GM21576 (cell line): Measurements from ENCODE around the gene GDNF.
"Not testable (repeated sequence)": the region's sequence is repeated elsewhere in the genome, so short reads cannot be mapped to it uniquely, and the experiment has no call there.

Experiments used
- ATAC-seq: cut with Tn5 transposase; IDR thresholded peaks from one replicate; pipeline ENCODE4 v1.9.1; 2021; ENCODE audit warnings: mild to moderate bottlenecking, moderate library complexity; ENCODE audit not compliant: unreplicated experiment

The GDNF gene

DNA sequence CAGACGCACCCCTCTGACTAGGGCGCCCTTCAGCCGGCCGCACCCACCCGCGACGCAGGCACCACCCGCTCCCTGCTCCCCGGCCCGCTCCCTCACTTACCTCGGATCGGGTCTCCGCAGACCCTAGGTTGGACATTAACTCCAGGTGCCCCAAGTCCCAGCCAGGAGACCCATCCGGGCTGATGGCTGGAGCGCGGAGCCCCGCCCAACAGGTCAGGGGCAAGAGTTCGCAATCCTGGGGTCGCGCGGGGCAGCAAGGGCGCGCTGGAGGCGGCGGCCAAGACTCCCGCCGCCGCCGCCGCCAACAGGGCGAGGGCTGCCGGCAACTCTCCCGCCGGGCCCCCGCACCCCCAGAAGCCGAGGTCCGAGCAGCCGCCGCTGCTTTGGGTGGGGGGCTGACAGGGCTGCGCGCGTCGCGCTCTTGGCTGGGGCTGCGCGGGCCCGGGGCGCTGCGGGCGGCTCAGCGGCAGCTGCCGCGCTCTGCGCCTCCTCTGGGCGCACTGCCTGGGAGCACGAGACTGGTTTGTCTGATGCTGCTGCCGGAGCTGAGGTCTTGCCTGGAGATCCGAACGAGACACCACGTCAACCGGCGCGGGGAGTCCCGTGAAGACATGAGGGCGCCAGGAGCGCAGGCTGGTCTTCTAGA lies at the start of gene GDNF:
Gene GDNF, minus strand, starts transcription at position 635 of the 646 bp plus-strand sequence. CDS start 5,245 bp downstream, outside the sequence.
- ATAC-seq: no peak

DNA sequence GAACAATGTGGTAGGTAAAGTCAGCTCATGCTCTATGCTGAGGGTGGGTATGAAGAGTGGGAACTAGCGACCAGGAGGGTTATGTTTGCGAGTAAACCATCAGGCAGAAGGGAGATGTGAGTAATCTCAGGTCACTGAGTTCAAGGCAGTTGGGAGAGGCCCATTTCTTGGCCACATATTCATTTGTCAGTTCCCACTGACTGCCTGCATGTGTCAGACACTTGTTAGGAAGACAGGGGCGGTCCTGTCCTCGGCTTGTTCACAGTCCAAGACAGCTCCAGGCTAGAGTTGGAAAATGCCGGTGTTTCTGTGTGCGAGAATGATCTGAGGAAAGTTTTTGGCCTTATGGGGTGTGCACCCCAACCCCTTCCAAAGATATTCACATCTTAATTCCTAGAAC lies 48.6 kb upstream of the GDNF start:
- ATAC-seq: no peak

DNA sequence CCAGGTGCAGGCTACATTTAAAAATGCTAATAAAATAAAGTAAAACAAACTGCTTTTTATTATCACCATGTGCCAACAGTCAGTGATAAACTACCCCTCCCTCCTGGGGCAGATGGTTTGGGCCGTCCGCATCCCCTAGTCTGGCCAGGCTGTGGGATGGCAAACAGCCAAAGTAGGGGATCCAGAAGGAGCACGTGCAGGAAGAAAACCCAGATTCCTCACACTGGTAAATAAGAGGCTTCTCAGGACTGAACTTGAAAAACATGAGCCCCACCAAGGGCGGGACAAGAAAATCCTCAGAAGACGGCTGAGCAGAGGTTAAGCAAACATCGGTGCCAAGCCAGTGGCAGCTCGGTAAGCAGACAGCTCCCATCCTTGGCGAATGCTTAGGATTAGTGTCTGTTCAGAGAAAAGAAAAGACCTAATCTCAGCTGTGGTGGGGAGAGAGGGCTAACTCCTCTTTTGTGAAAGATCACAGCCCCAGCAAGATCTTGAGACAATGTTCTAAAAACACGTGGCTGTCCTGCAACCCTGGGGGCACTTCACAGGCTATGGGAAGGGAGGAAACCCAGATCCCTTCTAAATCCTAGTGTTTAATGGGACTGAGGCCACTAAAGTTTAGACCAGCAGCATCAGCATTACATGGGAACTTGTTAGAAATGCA lies 46.5 kb upstream of the GDNF start:
- no peak for ATAC-seq

DNA sequence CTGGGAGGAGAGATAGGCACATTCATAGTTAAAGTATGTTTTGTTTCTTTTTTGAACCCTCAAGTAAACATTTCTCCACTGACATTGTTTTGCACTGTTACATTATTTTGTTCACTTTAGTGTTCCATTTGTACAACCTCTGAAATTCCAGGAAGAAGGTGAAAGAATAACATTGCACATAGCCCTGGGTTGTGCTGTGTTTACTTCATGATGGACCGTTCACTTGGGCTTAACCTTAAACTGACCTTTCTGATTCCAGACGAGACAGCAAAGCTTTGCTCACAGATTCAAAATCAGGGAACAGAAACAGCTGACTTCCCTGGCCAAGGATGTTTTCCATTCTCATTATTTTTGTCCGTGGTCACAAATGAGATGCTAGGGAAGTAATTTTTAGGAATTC lies 42.8 kb upstream of the GDNF start:
- no peak for ATAC-seq

DNA sequence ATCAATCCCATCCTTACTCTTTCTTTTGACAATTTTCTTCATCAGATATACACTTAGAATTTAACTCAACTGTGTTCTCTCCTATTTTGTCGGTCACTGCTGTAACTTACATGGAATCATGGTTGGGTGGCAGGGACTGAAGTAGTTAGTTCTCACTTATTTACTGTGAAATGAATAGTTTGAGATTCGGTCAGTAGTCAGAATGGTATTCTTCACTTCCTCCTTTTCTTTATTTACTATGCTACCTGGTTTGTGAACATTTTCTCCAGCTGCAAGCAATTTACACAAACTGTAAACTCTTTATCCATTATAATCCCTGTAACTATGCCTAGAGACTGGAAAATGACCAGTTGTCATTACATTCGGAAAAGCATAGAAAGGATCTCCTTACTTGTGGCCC lies 41.5 kb upstream of the GDNF start:
- ATAC-seq: peak; percentile 65

- no peak for ATAC-seq
These were observed 37.1 kb upstream of the GDNF start for GRCh38 chr5:37876943-37877342.

DNA sequence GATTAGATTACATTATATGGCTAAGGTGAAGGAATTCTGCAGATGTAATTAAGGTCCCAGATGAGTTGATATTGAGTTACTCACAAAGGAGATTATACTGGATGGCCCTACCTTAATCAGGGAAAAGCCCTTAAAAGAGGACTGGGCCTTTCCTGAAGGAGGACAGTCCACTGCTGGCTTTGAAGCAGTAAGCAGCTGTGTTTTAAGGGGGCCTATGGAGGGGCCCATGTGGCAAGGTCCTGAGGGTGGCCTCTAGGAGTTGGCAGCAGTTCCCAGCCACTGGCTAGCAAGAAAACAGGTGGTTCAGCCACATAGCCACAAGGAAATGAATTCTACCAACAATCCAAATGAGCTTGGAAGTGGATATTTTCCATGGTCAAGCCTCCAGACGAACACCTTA lies 36.4 kb upstream of the GDNF start:
- ATAC-seq: no peak

DNA sequence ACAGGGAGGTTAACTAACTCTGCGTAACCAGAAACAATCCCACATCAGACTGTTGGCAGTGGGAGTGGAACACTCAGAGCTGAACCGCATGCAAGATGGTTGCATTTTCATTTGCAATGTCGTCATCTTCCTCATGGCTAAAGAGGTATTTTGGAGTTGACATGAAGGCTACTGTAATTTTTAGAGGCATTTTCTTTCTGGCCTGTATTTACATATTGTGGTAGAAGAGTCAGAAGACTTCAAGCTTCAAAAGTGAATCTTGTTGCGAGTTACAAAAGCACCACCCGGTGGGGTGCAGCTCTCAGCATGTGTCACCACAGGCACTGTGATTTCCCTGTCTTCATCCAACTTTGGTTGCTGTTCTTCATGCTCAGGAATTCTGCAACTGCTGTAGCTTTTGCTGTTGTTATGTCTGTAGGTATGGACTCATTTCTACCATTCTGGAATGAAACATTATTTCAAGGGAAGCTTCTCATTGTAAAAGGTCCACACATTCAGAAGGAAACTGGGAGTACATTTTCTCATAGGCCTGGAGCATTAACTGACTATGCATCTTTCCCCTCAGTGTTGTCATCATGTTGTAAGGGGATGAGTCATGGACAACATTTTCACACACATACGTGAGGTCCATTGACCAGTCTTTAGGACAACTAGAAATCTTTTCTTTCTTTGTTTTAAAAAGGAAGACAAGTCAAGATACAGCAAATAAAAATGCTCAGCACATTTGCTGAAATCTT lies 35.4 kb upstream of the GDNF start:
- no peak for ATAC-seq

- ATAC-seq: no peak
These were observed 34.1 kb upstream of the GDNF start for GRCh38 chr5:37873988-37874387.

DNA sequence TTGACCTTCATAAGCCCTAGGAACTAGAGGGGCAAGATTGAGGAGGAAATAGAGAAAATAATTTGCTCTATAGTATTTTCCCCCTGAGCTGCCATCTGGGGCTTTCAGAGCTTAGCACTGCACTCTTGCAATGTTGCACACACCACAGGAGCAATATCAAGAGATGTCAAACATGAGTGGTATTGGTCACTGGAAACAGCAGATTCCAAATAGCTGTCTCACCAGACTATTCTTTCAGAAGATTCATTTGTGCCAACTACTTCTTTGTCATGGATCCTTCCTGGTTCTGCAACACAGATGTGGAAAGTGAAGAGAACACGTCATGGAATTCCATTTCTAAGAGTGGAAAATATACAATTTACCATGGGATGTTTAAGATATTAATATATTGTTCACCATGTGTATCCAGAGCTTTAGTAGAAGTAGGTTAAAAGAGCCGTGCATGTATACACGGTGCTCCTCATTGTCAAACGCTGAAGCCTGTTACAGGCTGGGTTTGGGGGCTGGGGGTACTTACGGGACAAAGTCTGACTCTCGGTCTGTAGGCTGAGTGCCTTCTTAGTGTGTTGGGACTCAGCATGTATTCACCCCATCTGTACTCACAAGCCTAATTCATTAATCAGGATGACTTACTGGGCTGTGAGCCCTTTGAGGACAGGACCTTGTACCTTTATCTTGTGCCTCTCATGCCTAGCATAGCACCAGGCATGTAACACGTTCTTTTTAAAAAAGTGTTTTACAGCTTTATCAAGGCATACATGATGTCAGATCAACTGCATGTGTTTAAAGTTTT lies 31.4 kb upstream of the GDNF start:
- no peak for ATAC-seq

DNA sequence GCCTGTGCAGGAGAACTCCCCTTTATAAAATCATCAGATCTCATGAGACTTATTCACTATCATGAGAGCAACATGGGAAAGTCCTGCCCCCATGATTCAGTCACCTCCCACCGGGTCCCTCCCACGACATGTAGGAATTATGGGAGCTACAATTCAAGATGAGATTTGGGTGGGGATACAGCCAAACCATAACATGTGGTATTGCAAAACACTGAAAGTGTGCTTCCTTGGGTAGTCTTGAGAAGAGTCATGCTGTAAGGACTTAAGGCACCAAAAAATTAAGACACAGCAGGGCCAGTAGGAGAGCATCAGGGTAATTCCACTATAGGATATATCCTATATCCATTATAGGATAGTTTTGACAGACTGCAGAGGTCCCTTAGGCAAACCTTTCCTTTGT lies 29.4 kb upstream of the GDNF start:
- ATAC-seq: no peak

- no peak for ATAC-seq
These were observed 27.8 kb upstream of the GDNF start for GRCh38 chr5:37867654-37868053.

DNA sequence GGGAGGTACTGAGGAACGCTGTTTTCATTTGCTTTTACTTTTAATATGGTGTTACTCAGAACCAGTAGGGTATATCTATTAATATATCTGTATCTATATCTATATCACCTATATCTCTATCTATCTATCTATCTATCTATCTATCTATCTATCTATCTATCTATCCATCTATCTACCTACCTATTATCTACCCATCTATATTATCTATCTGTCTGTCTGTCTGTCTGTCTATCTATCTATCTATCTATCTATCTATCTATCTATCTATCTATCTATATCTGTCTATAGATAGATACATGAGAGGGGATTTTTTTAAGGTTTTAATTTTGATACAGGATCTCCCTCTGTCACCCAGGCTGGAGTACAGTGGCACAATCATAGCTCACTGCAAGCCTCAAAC lies 23.1 kb upstream of the GDNF start:
- not testable (repeated sequence) for ATAC-seq

GRCh38 chr5:37860206-37860605 lies 20.4 kb upstream of the GDNF start:
- no peak for ATAC-seq

GRCh38 chr5:37859805-37860204 lies 20.0 kb upstream of the GDNF start:
- peak; percentile 98 for ATAC-seq

DNA sequence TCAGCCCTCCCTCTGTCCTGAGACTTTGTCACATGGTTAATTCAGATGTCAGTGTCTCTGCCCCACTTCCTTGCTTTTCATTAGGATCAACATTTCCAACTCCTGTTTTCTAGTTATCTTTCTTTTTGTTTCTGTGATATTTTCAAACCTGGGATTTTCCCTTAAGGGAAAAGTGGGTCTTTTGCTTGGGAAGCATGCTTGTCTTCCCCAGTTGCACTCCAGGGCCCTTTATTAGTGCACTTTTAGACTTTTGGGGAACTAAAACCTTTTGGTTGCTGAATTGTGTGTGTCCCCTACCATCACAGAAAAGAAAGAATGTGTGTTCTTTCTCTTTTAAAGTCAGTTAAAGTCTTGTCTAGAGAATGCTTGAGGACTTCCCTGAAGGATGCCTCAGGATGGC lies 18.4 kb upstream of the GDNF start:
- ATAC-seq: no peak

DNA sequence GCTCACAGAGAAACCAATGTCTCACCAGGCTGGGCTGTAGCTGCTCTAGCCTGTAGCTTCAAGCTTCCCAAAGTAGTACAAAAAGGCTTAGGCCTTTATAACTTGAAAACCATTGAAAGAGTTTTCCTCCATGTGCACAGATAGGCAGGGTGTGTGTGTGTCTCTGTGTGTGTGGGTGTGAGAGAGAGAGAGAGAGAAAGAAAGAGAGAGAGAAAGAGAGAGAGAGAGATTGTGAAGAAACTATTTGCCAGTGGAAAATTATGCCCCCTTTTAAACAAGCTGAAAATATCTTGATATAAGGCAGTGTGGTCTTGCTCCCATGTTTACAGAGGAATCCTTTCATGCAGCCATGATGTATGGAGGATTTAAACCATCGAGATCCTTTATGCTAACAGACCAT lies 17.9 kb upstream of the GDNF start:
- no peak for ATAC-seq

DNA sequence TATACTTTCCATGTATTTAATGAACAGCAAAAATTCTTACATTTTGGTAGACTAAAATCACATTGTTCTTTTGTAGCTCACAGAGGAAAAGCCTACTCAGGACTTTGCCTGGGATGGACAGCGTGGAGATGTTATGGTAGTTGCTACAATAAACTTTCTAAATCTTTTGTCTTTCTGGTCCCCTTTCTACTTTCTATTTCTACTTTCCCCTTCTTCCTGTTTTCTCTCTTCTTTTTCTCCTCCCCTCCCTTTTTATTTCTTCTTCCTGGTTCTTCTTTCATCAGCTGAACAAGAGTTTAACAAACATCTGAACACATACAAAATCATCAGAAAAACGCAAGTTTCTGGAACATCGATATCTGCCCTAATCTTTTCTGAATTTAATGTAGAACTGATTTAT lies 15.6 kb upstream of the GDNF start:
- ATAC-seq: no peak

DNA sequence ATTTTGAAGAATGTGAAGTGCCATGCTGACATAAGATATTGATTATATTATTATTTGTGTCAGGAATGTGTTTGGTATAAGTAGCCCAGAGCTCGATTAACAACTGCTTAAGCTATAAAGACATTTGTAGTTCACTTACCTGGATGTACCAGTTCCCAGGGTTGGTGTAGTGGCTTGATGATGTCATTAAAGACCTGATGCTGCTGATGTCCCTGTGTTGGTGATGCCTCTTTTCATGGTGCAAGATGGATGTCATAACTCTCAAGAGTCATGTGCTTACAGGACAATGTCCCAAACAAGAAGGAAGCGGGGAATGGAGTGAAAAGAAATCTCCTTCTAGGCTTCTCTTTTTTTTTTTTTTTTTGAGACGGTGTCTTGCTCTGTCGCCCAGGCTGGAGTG lies 11.5 kb upstream of the GDNF start:
- ATAC-seq: no peak

DNA sequence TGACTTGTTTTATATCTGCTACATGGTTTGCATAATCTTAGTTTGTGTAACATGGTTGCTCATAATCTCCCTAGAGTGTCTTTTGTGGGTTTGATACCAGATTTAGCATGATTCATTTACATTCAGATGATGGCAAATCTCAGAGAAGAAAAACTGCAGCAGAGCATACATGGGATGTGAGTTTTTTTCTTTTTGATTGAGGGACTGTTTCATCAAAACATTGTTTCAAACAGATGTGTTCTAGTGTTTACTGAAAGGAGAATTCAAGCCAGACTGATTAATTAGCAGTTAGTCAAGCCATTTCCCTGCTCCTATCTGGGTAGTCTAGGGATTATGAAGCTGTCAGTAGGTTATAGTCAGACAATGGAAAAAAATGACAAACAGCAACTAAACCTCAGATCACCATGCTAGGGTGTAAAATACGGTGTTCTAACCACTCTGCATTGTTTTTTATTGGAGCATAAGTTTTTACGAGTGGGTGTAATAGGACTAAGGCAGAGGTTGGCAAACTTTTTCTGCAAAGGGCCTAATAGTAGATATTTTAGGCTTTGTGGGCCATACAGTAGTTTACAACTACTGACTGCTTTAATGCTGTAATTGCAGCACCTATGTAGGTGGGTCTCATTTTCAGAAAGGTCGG lies 10.5 kb upstream of the GDNF start:
- no peak for ATAC-seq

- no peak for ATAC-seq
These were observed 9.8 kb upstream of the GDNF start for GRCh38 chr5:37849641-37850040.
